GM18517 (cell line): ENCODE data around the gene OR2T1.
A peak's percentile ranks its signal among the peaks of the same experiment; 100 is the strongest.
"Not testable (repeated sequence)": the region's sequence is repeated elsewhere in the genome, so short reads cannot be mapped to it uniquely, and the experiment has no call there.

ENCODE experiments used
- ATAC-seq: cut with Tn5 transposase; IDR thresholded peaks from one replicate; pipeline ENCODE4 v1.9.1; 2021; ENCODE audit warnings: mild to moderate bottlenecking, moderate library complexity; ENCODE audit not compliant: unreplicated experiment

OR2T1 gene, protein sequence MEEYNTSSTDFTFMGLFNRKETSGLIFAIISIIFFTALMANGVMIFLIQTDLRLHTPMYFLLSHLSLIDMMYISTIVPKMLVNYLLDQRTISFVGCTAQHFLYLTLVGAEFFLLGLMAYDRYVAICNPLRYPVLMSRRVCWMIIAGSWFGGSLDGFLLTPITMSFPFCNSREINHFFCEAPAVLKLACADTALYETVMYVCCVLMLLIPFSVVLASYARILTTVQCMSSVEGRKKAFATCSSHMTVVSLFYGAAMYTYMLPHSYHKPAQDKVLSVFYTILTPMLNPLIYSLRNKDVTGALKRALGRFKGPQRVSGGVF

DNA sequence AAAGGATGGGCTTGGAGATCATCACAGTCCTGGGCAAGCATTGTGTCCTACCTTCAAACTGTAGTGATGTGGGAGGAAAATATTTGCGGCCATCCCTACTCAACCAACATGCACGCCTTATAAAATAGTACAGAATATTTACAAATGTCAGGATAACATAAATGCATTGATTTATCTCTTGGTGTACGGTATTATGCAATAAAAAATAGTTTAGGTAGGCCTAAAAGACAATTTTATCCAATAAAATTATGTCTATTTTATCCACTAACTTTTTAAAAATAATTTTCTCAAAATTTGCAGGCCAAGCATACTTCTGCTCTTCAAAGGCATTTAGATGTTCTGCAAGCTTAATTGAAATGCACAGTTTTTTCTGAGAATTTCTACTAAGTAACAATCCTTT lies at the start of gene OR2T1:
TSS of gene OR2T1 (plus strand) at position 301 of the 400 bp plus-strand sequence. CDS start 3,100 bp downstream, outside the sequence.
- ATAC-seq = no peak

DNA sequence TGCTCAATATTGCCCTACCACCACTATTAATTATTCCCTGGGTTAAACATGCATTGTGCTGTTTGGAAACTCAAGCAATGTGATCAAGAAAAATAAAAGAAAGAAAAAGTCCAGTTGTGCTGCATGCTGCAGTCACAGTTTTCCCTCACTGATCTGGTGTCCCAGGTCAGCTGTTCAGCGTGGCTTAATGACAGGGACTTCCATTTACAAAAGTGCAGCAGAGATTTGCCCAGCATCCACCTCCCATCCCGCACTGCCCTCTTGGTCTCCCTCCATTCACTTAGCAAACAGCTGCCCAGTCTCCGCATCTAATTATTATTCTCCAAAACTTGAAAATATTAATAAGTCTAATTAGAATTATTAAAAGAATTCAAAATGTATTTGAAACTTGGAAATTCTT lies 43.4 kb upstream of the OR2T1 start:
- no peak for ATAC-seq

DNA sequence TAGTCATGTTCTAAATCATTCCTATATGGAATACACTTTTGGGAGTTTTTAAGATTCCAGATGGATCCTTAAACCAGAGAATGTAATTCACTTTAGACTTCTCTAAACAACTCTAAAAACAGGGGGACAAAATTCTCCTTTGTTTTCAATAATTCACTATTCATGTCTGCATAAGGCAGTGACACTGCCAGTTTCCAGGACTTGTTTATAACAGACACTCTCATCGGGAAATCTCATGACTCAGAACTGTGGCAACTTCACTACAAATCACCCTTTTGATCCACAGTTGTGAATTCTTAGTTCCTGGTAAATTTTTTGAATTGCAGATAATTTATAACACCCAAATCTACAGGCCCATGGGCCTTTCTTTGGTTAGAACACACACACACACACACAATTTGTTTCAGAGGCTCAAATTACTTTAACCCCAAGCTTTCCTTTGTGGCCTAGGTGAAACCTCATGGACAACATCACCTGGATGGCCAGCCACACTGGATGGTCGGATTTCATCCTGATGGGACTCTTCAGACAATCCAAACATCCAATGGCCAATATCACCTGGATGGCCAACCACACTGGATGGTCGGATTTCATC lies 41.6 kb upstream of the OR2T1 start, which contains the start of gene OR2T4:
TSS of gene OR2T4 (plus strand) at position 545 of the 595 bp plus-strand sequence. CDS start at position 545, 0 bp downstream.
- no peak for ATAC-seq

DNA sequence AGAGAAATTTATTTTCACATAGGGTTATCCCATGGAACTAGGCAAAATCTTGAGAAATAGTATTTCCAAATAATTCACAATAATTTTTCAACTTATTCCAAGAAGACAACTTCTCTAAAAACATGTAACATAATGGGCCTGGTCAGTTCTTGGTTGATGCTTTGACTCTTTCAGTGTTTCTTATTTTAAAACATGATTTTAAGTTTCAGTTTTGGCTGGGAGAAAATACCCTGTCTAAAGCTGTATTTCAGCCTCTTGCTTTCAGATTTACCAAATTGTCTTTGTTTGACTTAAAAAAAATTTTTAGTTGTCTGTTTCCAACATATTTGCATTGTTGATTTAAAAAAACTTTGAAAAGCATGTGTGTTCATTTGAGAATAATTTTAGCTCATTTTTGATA lies 36.2 kb upstream of the OR2T1 start:
- ATAC-seq = no peak

DNA sequence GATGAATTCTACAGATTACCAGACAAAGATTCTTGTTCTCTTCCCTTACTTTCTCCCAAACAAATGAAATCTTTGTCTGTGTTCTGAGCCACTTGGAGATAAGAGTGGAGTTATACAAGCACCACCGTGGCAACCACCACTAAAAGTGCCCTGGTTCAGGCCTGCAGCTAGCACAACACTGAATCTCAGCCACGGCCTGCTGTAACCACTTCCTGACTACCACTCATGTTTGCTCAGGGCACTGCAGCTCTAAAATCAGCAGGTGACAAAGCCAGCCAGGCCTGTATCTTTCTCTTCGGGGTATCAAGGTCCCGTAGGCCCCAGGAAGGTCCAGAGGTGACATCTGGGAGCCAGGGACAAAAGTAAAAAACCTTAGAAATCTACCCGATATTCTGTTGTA lies 30.5 kb upstream of the OR2T1 start:
- ATAC-seq = no peak

DNA sequence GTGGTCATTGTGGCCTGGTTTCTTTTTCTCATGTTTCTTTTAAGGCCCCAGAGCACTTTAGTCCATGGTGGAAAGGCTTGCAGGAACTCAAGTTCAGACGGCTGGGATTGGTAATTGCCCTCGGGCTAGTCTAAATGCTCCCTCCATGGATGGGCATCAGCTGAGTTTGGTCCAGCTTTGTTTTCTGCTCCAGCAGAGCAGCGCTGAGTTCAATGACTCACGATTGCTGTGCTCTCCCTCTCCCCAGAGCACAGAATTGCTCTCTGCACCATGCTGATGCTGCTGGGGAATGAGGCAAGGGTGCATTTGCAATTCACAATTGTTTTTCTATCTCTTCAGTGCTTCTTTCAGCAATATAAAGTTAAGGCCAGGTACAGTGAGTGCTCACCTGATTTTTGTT lies 29.1 kb upstream of the OR2T1 start:
- no peak for ATAC-seq

DNA sequence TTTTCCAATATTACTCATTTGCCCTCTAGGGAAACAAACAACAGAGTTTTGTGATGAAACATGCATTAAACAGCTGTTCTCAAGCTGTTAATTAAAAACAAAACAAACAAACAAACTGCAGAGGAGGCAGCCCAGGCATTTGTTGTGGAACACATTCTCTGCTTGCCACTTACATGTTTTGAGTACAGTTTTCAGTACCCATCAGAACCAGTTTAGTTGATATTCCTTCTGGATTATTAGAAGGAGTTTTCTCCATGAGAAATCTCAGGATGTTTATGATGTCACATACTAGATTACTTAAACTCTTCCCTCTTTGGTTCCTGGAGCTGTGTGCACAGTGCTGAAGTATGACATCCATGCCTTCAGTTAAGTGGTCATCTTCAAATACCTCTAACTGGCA lies 27.4 kb upstream of the OR2T1 start, which contains the start of gene OR2T6:
TSS of gene OR2T6 (plus strand) at position 301 of the 400 bp plus-strand sequence. CDS start 11,863 bp downstream, outside the sequence.
- ATAC-seq = no peak

DNA sequence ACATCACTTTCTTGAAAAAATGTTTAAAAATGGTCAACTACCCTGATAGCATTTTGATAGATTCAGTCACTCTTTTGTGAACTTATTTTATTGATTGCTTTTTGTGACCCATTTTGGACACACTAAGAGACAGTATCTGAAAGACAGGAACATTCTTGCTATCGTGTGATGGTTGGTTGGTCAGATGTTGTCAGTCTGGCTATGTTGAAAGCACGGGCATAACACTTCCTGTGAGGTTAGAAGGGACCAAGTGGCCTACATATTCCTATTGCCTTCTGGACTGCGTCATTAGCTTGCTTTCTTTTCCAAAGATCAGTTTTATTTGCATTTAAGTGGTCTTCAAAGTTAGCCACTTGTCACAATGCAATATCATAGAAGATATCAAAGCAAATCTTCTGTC lies 25.9 kb upstream of the OR2T1 start:
- no peak for ATAC-seq

DNA sequence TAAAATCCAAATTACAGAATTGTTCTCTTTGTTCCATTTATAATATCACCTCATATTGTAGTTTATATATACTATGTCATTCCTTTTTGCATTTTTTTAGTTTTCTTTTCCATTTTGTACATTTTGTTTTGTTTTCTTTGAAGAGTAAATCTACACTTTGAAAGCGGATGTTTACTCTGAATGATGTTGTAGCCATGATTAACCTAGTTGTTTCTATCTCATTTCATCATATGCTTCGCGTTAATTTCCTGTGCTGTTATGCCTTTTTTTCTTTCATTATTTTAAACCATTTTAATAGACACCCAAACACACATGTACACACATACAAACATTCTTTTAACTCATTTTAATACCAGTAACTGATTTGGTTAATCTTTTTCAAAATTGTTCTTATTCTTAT lies 22.0 kb upstream of the OR2T1 start:
- ATAC-seq = no peak

DNA sequence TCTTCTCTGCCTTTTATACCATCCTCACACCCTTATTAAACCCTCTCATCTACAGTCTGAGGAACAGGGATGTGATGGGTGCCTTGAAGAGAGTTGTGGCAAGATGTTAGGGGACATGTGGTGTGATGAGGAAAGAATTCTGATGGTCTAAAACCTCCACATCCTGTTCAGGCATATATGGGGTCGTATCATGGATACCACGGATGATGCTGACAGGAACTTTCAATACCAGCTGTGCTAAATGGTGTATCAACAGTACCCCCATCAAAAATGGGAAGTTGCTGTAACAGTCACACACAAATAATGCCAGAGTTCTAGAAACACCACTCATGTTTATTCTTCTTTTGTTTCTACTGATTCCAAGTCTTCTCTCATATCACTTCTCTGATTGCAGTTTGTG lies 14.4 kb upstream of the OR2T1 start:
- ATAC-seq = no peak

DNA sequence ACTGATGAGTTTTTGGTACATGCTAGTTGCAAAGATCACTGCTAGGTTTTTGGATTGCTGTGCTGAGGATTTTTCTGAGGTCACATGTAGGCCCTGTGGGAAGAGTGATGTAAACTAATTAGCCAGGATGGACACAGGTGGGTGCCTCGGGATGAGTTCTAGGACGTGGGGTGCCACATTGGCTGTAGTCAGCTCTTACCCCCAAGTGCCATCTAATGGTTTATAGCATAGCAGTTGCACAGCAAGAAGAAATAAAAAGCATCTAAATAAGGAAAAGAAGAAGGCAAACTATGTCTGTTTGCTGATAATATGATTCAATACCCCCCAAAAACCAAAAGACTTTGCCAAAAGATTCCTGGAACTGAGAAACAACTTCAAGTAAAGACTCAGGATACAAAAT lies 9.8 kb upstream of the OR2T1 start:
- no peak for ATAC-seq

DNA sequence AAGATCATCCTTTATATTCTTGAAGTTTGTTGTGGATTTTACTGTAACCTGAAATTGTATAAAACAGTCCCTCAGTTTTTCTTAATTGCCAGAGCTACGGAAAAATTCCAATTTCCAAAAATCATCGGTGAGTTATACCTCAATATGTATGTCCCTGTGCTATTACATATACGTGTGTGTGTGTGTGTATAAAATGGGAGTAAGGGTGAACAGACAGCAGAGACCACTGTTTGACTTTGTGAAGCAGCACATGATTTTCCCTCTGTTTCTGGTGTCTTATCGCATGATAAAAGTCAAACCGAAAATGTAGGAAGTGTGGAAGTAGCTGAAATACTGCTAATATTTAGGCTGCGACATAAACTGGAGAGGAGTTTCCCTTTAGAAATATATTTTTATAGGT lies 1.2 kb downstream of the OR2T1 start:
- no peak for ATAC-seq

DNA sequence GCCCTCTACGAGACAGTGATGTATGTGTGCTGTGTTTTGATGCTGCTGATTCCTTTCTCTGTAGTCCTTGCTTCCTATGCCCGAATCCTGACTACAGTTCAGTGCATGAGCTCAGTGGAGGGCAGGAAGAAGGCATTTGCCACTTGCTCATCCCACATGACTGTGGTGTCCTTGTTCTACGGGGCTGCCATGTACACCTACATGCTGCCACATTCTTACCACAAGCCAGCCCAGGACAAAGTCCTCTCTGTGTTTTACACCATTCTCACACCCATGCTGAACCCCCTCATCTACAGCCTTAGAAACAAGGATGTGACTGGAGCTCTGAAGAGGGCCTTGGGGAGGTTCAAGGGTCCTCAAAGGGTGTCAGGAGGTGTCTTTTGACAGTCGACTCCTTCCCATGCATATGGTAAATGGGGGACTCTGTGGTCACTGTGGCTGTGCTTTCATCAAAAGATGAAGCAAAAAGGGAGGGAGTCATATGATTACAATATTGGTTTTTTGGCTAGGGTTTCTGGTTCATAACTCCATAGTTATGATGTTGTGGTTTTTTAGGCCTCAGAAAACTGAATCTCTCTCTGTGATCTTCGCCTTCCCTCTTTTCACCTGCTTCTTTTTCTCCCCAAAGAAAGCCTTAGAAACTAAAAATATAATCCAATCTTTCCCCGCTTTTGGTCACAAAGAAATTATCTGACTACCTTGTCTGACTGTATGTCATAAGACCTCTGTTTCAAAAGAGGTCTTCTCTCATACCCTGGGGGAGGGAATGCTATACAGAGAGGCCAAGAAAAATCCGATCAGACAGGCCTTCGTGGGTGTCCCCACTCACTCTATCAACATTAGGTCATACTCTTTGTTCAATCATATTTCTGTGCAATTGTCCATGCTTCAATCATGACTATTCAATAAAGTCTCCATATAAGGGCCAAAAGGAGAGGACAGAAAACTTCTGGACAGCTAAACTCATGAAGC lies 4.2 kb downstream of the OR2T1 start:
- no peak for ATAC-seq

DNA sequence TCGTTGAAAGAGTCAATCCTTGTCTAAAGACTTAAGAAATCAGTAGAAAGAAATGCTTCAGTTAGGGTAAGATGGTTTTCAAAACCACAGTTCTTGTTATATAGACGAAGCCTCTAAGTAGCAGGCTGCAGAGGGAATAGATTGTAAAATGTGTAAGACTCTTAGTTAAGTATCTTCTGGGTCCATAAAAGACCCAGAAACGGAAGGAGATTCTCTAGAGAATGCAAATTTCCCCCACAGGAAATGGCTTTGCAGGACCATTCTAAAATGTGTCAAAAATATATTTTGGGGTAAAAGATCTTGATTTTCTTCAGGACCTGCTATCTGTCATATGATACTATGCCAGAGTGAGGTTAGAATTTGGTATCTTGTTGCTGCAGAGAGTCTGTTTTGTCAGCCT lies 13.4 kb downstream of the OR2T1 start:
- ATAC-seq = no peak

DNA sequence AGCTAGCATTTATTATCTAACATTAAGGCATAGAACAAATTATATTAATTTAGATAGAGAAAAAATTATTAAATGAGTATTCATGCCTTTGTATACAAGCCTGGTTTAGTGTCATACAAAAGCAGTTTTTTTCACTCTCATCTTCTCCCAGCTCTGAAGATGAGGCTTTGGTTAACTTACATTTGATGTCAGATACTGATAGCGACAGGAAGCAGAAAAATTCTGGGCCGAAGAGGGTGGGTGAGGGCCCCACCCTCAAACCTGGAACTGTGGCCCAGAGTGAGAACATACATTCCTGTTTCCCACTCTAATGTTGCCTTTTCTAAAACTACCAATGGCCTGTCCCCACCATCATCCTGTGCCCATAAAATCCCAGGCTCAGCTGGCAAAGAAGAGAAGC lies 15.0 kb downstream of the OR2T1 start:
- no peak for ATAC-seq

DNA sequence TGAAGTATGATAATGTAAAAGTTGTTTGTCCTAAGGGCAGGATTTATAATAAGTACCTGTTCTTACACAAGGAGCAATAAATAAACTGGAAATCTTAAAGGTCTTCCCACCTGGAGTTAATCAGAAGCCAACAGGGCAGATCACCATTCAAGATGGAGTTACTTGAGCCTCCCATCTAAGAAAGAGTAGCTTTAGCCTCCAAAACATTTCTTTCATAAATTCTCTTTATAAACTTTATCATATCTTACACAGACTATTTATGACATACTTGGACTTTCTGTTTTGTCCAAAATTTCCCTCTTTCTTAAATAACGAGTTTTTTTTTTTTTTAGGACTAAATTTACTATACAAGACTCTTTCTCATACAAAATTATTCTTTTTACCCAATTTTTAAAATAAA lies 18.5 kb downstream of the OR2T1 start:
- ATAC-seq = no peak

DNA sequence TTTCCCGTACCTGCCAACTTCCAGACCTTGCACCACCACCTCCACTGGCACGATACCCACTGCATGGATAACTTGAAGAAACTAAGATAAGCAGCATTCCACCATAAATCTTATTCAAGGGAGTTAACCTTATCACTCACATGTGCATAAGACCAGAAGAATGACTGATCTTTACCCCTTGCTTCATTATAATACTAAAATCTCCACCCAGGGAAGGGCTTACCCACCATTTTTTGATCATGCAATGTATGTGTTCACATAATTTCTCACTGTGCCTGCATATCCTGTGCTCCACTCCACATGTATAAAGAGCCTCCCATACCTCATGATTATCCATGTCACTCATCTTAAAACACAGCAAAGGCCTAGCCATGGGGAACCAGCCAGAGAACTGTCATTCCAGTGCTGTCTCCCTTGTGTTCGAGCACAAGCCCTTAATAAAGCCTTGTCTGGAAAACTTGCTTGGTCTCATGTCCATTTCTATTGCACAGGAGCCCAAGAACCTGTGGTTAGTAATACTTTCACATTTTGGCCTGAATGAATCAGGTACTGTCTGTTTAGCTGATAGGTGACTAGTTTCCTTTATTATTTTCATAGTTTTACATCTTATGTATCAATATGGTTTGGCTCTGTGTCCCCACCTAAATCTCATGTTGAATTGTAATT lies 24.8 kb downstream of the OR2T1 start:
- peak; percentile 44 for ATAC-seq

DNA sequence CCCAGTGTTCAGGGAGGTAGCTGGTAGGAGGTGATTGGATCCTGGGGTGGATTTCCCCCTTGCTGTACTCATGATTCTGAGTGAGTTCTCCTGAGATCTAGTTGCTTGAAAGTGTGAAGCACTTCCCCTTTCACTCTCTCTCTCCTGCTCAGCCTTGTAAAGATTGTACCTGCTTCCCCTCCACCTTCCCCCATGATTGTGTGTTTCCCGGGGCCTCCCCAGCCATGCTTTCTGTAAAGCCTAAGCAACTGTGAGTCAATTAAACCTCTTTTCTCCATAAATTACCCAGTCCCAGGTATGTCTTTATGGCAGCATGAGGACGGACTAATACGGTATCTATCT lies 25.3 kb downstream of the OR2T1 start:
- peak; percentile 99 for ATAC-seq

DNA sequence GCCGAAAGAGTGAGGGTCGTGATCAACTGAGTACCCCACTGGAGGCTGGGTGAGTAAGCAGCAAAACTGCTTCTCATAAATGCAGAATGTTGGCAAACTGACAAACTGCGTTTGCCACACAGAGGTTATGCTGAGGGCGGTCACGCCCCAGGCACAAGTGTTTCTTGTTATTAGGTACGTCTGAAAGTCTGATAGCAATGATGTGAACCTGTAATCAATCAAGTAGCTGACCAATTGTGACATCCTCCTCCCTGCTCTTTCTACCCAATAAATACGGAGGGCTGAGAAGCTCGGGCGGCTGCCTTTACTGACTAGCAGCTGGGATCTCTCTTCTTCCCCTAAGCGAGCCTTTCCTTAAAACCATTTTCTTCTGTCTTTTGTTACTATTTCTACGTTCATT lies 28.8 kb downstream of the OR2T1 start:
- not testable (repeated sequence) for ATAC-seq

DNA sequence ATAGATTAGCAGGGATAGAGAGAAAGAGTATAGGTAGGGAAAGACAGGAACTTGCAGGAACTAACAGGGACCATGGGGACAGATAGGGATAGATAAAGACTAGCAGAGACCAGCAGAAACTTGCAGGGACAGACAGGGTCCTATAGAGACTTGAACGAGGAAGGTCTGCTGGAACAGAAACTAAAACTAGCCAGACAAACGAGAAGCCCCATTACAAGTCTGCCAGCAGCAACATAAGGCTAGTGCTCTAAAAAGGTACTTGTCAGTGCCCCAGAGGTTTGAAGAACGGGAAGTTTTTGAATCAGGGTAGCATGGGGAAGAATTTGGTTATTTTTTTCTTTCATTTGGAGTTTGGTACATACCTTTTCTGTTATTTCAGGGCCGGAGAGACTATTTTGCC lies 29.4 kb downstream of the OR2T1 start:
- ATAC-seq = not testable (repeated sequence)
